ENCODE results near the gene LRBA. TPM values are rescaled to one million over a fixed set of nuclear protein-coding genes. Genes with fewer than 3 reads are reported as not detected.

Gene LRBA
- total and polyA plus RNA-seq, 9 donors: 9.7 to 49.2 (median 30.4) TPM

DNA sequence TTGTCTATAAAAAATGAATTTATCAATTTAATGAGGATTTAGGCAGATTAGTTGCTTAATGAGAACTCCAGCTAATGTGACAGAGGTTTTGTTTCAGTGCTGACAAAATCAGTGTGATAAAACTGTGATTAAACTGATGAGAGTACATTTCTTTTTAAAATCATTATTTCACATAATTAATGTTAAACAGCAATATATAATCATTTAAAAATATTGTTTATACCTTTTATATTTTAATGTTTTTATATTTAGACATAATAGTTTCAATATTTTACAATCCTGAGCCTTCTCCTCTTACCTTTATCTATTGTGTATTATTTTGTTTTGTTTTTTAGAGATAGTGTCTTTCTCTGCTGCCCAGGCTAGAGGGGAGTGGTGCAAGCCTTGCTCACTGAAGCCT lies 480.3 kb downstream of the LRBA start:
- Histone ChIP-seq H3K4me3 (no peak overlapping the region), H3K4me1 (ENCODE audit: insufficient read depth) (no peaks in the 10 kb centered on the region), H3K27ac (no peak overlapping the region), H3K36me3 (no peaks in the 10 kb centered on the region), H3K9me3 (no peaks in the 10 kb centered on the region), H3K27me3 (no peaks in the 10 kb centered on the region)
- no peak for DNase-seq
- intact Hi-C loops (cut with DNase I): no loop called here
- no peak for TF ChIP-seq EP300 (IDR thresholded peaks at IDR 0.05)
- TF ChIP-seq POLR2A (IDR thresholded peaks at IDR 0.05): no peak
- TF ChIP-seq, protein P1, sequence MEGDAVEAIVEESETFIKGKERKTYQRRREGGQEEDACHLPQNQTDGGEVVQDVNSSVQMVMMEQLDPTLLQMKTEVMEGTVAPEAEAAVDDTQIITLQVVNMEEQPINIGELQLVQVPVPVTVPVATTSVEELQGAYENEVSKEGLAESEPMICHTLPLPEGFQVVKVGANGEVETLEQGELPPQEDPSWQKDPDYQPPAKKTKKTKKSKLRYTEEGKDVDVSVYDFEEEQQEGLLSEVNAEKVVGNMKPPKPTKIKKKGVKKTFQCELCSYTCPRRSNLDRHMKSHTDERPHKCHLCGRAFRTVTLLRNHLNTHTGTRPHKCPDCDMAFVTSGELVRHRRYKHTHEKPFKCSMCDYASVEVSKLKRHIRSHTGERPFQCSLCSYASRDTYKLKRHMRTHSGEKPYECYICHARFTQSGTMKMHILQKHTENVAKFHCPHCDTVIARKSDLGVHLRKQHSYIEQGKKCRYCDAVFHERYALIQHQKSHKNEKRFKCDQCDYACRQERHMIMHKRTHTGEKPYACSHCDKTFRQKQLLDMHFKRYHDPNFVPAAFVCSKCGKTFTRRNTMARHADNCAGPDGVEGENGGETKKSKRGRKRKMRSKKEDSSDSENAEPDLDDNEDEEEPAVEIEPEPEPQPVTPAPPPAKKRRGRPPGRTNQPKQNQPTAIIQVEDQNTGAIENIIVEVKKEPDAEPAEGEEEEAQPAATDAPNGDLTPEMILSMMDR (IDR thresholded peaks at IDR 0.05): no peak

DNA sequence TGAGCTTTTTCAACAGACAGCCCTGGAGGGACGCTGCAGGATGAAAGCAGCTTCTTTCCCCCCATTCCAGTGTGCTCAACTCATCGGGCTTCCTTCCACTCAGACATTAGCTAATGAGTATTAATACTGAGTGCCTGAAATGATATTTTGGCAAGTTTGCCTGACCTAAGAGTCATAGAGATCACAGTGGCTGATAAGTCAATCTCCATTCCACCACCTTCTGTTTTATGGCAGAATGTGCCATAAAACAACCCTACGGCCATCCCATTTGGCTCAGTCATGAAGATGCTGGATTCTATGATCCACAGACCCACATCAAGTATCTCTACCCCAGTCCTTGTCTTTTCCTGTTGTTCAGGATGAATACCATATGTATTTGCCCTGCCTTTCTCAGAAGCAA lies 481.4 kb downstream of the LRBA start:
- no peaks in the 10 kb centered on the region for H3K4me1 ChIP-seq (ENCODE audit: insufficient read depth)
- DNase-seq: no peak
- intact Hi-C loops (cut with DNase I): no loop called here
- H3K4me3 ChIP-seq: no peak overlapping the region
- H3K36me3 ChIP-seq: no peaks in the 10 kb centered on the region
- H3K27ac ChIP-seq: no peak overlapping the region
- H3K27me3 ChIP-seq: no peaks in the 10 kb centered on the region
- WGBS, 3 donors: 89 to 98% (median 91%) methylated on average over 3 of the region's 3 CpGs
- H3K9me3 ChIP-seq: no peaks in the 10 kb centered on the region
- TF ChIP-seq, protein P1 (IDR thresholded peaks at IDR 0.05): no peak
- TF ChIP-seq POLR2A (IDR thresholded peaks at IDR 0.05): no peak
- TF ChIP-seq EP300 (IDR thresholded peaks at IDR 0.05): no peak

DNA sequence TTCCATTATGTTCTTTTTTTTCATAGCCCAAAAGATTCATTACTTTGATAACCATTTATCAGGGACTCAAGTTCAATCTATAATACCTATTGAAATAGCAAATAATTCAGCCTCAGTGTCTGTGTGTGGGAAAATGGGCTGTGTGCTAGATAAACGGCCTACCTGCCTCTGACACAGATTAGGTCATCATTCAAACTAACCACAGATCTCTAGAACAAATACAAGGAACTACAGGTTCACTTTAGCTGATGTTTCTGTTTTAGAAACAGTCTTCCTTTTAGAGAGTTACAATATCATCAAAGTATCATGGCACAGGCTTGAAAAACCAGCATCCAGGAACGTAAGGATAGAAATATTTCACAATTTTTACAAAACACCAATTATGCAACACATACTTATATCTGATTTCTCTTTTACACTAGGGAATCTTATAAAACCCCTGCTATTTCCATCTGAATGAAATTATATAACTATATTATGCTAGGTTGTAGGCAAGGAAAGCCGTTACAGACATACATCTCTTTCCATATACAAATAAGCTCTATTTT lies 489.7 kb downstream of the LRBA start:
- H3K27me3 ChIP-seq: no peaks in the 10 kb centered on the region
- WGBS, 3 donors: 80 to 86% (median 85%) methylated on average over 3 of the region's 3 CpGs
- no peak for DNase-seq
- TF ChIP-seq POLR2A (IDR thresholded peaks at IDR 0.05): no peak
- TF ChIP-seq, protein P1 (IDR thresholded peaks at IDR 0.05): no peak
- no peak for TF ChIP-seq EP300 (IDR thresholded peaks at IDR 0.05)
- H3K36me3 ChIP-seq: no peaks in the 10 kb centered on the region
- intact Hi-C loops (cut with DNase I): no loop called here
- no peaks in the 10 kb centered on the region for H3K4me1 ChIP-seq (ENCODE audit: insufficient read depth)
- no peaks in the 10 kb centered on the region for H3K9me3 ChIP-seq
- H3K4me3 ChIP-seq: no peak overlapping the region
- H3K27ac ChIP-seq: no peak overlapping the region

DNA sequence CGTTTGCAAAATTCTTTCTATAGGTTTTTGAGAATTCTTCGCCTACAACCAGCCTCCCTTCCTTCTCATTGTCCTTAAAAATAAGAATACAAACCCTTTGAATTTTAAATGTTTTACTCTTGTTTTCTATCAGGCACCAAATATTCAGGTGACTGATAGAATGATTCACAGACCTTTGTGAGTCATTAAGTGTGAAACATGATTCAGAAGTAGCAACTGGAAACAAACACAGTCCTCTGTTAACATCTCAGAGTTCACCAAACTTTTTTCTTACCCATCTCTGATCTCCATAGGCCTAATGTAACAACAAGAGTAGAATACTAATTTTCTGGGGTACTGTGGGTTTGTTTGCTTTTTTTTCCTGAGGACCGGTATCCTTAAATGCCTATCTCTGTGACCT lies 496.5 kb downstream of the LRBA start:
- WGBS, 3 donors: 78 to 90% (median 82%) methylated on average over 3 of the region's 3 CpGs

More for the DNA sequence above, 496.5 kb downstream of the LRBA start:
- H3K36me3 ChIP-seq: no peaks in the 10 kb centered on the region
- H3K4me3 ChIP-seq: no peak overlapping the region
- no peak overlapping the region for H3K27ac ChIP-seq
- H3K27me3 ChIP-seq: peaks cover 2% of the 10 kb centered on the region
- intact Hi-C loops (cut with DNase I): no loop called here
- TF ChIP-seq, protein P1 (IDR thresholded peaks at IDR 0.05): no peak
- TF ChIP-seq EP300 (IDR thresholded peaks at IDR 0.05) (no peak), POLR2A (IDR thresholded peaks at IDR 0.05) (no peak)
- no peak for DNase-seq
- no peaks in the 10 kb centered on the region for H3K4me1 ChIP-seq (ENCODE audit: insufficient read depth)
- H3K9me3 ChIP-seq: no peaks in the 10 kb centered on the region

Measured in ovary (tissue), 9 donors.